NCI-H2081 treated with DMSO at 0.1 percent for 48 hours (cell line): ENCODE measurements around the gene SIT1.

Experiments used
- DNase-seq: peaks from one replicate; lab custom pipeline; 2025; lab: John Stamatoyannopoulos, UW

Gene SIT1

GRCh38 chr9:35682520-35683315, 32.0 kb upstream of the SIT1 start:
- no peak for DNase-seq

- no peak for DNase-seq
These were observed 31.3 kb upstream of the SIT1 start for GRCh38 chr9:35682051-35682450.

- no peak for DNase-seq
These were observed 30.7 kb upstream of the SIT1 start for GRCh38 chr9:35681341-35682002.

GRCh38 chr9:35680331-35681105, 29.8 kb upstream of the SIT1 start:
- no peak for DNase-seq

- no peak for DNase-seq
These were observed 29.1 kb upstream of the SIT1 start for GRCh38 chr9:35679766-35680330.

- DNase-seq: no peak
These were observed 28.4 kb upstream of the SIT1 start for GRCh38 chr9:35679091-35679490.

- no peak for DNase-seq
These were observed 25.1 kb upstream of the SIT1 start for GRCh38 chr9:35675732-35676392.

GRCh38 chr9:35675204-35675603, 24.5 kb upstream of the SIT1 start:
- DNase-seq: no peak

- no peak for DNase-seq
These were observed 23.3 kb upstream of the SIT1 start for GRCh38 chr9:35674025-35674361.

- DNase-seq: no peak
These were observed 22.6 kb upstream of the SIT1 start, which contains the start of gene CA9 for GRCh38 chr9:35673132-35674024. Gene CA9, plus strand, starts transcription at chr9:35673928. Its CDS starts 32 bp downstream, at chr9:35673960.

GRCh38 chr9:35669331-35670145, 18.8 kb upstream of the SIT1 start:
- DNase-seq: no peak

GRCh38 chr9:35667939-35668338, 17.2 kb upstream of the SIT1 start:
- DNase-seq: no peak

GRCh38 chr9:35666549-35666948, 15.8 kb upstream of the SIT1 start:
- DNase-seq: no peak

GRCh38 chr9:35666045-35666444, 15.3 kb upstream of the SIT1 start:
- DNase-seq: no peak

- no peak for DNase-seq
These were observed 14.7 kb upstream of the SIT1 start for GRCh38 chr9:35665471-35665818.

- peak; percentile 76 for DNase-seq
These were observed 14.1 kb upstream of the SIT1 start, which contains the start of gene ARHGEF39 for GRCh38 chr9:35664531-35665470. Gene ARHGEF39, minus strand, starts transcription at chr9:35665195. Its CDS starts 26 bp downstream, at chr9:35665169.

- no peak for DNase-seq
These were observed 11.7 kb upstream of the SIT1 start for GRCh38 chr9:35662437-35662836.

GRCh38 chr9:35661756-35662350, 11.1 kb upstream of the SIT1 start:
- DNase-seq: no peak
